SK-N-DZ (cell line): ENCODE measurements around the gene ARHGAP26.
A peak's percentile ranks its signal among the peaks of the same experiment; 100 is the strongest.
"Not testable (repeated sequence)": the region's sequence is repeated elsewhere in the genome, so short reads cannot be mapped to it uniquely, and the experiment has no call there.

ENCODE experiments used
- DNase-seq: peaks from one replicate; pipeline ENCODE4 v3.0.0-alpha.2; 2015; ENCODE audit warnings: low spot score

ARHGAP26 gene

DNA sequence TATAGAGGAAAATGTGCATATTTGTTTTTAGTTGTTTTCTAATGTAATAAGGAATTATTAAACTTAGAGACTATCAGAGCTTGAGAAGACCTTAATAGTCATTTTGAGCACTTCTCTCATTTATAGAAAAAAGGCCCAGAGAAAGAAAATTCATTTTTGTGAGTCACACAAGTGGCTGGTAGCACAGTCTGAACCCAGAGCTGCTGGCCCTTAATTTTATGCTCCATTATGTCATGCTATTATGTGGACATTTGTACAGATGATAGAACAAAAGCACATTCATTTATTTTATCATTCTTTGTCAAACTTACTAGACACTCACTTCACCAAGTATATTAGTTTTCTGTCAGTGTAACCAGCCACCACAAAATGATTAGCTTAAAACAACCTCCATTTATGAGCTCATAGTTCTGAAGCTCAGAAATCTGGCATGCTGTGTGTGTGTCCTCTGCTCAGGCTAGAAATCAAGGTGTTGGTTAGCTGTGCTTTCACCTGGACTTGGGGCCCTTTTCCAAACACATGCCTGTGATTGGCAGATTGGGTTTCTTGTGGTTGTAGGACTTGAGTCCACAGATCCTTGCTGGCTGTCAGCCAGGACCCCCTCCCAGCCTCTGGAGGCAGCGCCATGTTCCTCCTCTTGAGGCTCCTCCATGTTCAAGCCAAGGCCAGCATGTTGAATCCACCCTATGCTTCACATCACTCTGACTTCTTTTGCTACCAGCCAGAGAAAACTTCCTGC, 188.9 kb downstream of the ARHGAP26 start:
- DNase-seq, result no peak

DNA sequence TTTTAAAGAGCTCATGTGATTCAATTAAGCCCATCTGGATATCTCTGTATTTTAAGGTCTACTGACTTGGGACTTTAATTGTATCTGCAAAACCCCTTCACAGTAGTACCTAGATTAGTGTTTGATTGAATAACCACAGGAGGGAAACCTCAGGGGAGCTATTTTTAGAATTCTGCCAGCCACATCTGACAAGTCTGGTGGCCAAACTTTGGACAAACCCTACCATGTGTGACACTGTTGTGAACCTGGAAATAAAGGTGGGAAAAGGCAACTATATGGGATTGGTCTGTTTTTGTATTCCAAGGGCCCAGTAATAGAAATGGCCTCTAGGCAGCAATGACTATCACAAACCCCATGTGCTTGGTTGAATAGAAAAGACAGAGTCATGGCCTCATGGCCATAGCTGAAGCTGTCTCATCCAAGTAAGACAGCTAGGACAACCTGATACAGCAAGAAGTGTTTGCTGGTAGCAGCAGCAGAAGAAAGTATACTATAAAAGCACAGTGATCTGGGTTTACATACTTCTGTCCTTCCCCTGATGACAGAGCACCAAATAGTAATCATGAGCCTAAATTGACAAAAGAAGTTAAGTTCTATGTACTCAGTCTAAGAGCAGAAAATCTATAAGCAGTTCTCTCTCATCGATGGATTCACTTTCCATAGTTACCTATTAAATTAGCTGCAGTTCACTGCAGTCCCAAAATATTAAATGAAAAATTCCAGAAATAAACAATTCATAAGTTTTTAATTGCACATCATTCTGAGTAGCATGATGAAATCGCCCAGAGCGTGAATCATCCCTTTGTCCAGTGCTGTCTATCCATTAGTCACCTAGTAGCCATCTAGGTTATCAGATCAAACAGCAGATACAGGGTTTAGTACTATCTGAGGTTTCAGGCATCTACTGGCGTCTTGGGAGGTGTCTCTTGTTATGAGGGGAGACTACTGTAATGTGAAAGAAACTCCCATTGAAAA, 189.8 kb downstream of the ARHGAP26 start:
- peak; percentile 84 for DNase-seq

DNA sequence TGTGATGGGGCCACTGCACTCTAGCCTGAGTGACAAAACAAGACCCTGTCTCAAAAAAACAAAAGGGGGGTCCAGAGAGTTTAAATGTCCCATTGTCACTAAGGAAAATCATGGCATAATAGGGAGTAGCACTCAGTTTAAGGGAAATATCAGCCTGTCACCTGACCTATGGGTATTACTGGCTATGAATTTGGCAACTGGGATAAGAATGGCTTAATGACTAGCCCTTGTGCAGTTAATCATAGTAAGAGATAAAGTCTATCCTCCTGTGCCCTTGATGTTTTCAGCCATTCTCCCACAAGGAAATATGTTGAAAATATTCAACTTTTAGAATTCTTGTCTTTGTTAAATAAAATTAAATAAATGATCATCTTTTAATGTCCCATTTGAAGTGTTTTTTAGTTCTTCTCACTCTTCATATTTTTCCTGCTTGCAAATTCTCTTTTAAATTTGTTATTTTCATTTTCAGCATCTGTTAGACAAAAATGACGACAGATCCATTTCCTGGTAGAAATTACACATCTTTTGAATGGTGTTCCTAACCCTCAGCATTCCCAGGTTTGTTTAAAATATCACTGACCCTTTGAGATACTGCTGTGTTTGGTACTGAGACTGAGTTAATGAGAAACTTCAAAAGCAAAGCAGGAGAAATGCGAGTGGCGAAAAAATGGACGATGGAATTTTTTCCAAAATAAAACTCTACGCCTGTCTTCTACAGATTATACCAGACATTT, 191.4 kb downstream of the ARHGAP26 start:
- no peak for DNase-seq

DNA sequence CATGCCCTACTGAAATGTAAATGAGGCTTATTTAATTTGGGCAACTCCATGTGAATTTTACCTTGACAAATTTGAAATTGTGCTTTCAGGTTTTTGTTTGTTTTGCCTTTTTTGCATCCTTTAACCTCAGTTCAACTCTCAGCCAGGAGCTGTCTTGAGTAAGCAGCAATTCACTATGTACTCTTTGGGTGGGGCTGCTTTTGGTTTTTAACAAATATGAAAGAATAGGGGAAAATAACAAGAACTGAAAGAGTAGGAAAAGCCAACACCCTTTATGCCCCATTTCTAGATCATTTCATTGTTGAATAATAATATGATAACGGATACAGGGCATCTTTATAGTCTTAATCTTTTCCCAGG, 192.0 kb downstream of the ARHGAP26 start:
- no peak for DNase-seq

DNA sequence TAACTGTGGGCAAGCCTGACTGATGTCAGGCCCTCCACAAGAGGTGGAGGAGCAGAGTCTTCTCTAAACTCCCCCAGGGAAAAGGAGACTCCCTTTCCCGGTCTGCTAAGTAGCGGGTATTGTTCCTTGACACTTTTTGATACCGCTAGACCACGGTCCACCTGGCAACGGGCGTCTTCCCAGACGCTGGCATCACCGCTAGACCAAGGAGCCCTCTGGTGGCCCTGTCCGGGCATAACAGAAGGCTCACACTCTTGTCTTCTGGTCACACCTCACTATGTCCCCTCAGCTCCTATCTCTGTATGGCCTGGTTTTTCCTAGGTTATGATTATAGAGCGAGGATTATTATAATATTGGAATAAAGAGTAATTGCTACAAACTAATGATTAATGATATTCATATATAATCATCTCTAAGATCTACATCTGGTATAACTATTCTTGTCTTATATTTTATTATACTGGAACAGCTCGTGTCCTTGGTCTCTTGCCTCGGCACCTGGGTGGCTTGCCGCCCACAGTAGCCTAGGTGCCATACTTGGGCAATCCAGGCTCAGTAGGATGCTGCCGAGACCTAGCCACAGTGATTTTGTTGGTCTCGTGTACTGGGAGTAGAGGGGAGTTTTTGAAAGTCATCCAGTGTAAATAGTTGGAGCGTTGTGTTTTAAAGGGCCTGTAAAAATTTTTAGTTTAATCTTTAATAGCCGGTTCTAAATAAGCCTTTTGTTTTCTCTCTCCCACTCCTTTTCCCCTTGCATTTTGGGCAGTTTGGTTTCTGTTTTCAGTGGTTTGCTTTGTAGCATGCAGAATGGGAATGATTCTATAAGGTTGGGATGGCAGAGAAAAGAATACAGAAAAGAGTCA, 195.3 kb downstream of the ARHGAP26 start:
- DNase-seq, result not testable (repeated sequence)

DNA sequence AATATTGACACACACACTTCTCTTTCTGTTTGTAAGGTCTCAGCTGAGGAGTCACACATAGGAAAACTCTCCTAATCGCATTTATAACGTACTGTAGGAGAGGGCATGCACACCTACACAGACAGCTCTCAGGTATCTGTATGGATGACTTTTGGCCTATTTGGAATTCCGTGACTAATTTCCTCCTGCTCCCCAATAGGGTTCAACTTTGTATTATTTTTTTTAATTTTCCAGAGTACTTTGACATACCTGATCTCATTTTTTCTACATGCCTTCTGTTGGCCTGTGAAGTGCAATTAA, 195.9 kb downstream of the ARHGAP26 start:
- DNase-seq, result no peak

DNA sequence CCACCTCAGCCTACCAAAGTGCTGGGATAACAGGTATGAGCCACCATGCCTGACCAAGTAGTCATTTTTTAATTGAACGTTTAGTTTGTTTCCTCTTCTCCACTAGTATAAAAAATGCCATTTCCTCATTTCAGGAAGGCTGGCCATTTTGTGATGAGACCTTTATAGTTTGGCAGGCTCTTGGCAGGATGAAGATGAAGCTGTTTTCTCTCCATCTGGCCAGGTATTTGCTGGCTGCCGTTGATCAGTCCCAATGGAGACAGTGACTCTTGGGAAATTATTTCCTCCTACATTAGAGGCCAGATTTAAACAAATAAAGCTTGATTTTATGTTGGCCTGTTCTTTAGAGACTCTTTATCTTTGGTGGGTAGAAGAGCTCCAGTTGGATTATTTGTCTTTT, 199.0 kb downstream of the ARHGAP26 start:
- DNase-seq, result no peak

DNA sequence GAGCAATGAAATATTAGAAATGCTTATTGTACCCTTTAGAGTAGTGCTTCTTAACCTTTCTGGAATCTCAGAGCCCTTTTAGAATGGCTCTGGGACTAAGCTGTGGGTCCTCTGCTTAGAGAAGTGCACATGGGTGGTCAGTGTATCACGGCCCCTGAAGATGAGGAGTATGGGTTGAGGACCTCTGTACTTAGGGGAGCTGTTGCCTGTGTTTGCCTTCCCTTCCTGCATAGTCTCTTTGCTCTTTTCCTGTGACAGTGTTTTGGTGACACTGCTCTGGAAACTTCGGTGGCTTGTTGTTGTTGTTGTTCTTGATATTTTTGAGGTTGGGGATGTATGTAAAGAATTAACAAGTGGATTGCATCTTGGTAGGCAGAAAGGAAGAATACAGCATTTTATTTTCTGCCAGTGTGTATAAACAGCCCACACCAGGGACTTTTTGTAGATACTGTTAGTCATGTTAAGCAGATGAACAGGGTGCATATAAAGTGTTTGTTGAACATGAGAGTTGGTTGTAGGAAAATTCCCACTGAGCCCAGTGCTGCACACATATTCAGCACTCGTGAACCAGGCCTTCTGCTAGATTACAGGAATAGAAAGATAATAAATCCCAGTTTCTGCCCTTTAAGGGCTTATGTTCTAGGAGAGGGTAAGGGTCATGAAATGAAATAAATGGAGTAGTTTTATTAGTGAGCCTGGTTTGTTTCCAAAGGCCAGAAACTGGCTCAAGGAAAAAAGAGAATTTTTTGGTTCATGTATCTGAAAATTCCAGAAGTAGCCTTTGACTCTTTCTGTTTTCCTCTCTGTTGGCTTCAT, 199.7 kb downstream of the ARHGAP26 start:
- no peak for DNase-seq

DNA sequence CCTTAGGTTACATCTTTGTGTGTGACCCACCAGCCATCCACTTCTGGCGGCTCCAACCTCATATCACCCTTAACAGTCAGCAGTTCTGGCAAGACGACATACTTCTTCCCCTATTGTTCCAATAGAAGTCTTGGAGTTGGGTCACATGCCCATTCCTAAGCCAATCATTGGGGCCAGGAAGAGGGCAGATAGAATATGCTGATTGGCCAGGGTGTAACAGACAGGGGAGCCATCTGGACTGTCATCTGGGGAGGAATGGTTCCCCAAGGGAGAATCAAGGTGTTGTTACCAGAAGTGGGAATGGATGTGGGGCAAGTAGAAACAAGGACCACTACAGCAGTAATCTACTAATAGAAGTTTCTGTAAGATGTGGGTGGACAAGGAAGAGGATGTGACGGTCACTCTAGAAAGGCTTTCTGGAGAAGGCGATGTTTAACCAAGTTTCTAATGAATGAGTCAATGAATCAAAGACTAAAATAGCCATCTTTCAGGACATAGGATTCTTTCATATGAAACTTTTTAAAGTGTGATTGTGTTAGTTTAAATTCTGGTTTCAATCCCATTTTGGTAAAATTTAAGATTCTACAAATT, 200.4 kb downstream of the ARHGAP26 start:
- DNase-seq, result no peak

DNA sequence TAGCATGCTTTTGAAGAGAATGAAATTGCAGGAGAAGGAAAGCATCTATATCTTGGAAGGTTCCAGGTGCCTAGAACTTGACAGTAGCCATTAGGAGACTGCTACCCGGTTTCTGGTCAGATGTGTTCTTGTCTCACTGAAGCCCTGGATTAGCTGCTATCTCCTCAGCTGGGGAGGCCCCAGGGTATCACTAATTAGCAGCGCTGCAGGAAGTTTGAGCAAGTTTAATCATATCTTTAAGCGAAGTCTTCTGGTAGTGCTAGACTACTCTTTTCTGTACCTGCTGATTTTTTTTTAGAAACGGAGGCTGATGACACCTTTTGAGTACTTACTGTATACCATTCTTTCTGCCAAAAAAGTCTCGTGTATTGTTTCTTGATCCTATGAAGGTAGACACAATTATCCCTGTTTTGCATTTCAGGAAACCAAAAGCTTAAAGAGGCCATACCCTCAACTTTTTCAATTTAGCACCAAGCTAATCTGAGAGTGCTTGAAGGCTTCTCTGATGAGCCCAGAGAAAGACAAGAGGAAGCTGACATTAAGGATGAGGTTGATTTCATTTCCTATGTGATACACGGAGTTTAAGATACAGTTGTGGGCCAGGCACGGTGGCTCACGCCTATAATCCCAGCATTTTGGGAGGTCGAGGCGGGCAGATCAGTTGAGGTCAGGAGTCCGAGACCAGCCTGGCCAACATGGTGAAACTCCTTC, 201.3 kb downstream of the ARHGAP26 start:
- DNase-seq, result no peak

DNA sequence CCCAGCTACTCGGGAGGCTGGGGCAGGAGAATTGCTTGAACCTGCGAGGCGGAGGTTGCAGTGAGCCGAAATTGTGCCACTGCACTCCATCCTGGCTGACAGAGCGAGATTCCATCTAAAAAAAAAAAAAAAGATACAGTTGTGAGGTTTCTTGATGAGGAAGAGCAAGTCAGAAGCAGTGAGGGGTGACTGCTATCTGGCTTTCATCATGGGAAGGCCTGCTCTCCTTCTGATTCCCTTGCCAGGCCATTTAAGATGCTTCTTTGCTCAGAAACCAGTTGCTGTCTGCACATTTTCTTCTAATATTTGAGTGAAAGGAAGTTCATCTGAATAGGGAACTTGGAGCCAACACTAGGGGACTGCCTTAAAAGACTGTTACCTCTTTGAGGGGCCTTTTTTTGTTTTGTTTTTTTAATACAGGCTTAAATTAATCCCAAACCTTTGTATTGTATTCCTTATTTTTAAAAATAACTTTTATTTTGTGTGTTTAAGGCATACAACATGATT, 201.9 kb downstream of the ARHGAP26 start:
- DNase-seq, result peak; percentile 78

DNA sequence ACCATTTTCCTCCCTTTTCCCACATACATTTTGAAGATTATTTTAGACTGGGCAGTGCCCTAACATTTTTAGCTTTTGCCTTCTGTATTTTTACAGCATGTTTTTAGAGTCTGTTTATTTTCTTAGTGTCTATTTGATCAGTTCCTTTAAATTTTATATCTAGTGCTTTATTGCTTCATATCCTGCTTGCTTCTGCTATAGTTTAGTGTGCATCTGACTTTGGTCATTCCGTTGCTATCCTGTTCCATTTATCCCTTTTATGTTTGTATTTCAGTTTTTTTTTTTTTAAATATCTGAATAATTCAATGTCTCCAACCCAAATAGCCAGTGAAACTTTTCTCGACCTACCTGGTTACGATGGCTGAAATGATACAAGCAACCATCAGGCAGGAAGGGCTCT, 203.8 kb downstream of the ARHGAP26 start:
- DNase-seq, result no peak

DNA sequence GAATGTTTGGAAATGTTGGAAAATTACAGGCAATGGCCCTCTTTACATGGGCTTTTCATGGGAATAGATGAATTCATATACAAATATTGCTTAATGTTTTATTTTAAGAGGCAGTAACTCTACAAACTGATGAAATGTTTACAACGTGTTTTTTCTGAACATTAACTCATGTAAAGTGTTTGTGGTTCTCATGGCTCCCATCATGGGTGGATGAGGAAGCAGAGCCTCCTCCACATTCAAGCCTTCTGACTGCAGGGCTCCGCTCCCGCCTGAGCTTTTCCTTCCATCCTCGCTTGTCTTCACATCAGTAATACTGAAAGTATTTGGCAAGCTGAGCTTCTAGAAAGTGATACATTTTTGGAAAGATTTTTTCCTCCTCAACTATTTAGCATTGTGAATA, 204.2 kb downstream of the ARHGAP26 start:
- no peak for DNase-seq

DNA sequence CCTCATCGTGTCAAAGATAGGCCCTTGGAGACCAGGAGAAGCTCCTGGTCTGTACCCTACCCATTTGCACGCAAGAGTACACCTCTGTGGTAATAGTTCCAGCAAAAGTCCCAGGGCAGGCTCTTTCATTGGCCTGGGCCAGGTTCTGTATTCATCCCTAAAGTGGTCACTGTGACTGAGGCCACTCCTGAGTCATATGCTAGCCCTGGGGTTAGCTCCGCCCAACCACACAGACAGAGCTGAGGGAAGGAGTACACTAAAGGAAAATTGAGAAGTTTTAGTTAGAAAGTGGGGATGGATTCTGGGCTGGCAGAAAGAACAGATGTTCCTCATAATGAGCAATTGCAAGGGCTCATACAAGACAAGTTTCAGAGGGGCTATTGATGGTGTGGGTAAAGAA, 206.7 kb downstream of the ARHGAP26 start:
- DNase-seq, result no peak

DNA sequence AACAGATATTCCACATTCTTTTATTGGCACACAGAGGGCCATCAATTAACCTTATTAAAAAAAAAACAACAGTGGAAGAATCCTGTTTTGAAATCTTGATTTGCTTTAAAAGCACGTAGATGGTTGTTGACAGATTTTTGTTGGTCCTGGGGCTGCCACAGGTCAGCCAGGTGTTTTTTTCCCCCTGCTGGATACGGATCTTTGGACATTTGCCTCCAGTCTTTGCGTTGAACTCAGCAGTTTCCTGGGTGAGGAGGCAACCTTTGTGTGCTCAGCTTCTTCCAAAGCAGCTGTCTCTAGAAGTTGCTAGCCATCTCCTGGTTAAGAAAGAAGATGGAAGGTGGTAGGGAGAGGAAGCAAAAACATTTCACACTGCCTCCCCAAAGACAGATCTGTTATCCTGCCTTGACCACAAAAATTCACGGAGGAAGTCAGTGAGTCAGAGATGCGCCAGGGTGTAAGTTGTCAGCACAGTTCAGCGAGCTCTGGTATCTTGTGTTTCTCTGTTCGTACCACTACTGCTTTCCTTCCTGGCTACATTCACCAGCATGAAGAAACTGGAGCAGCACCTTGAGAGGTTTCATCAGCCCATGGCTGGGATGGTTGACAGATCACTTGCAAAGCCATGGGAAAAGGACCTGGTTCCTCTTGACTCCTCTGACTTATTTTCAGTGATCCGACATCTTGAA, 207.3 kb downstream of the ARHGAP26 start:
- no peak for DNase-seq

DNA sequence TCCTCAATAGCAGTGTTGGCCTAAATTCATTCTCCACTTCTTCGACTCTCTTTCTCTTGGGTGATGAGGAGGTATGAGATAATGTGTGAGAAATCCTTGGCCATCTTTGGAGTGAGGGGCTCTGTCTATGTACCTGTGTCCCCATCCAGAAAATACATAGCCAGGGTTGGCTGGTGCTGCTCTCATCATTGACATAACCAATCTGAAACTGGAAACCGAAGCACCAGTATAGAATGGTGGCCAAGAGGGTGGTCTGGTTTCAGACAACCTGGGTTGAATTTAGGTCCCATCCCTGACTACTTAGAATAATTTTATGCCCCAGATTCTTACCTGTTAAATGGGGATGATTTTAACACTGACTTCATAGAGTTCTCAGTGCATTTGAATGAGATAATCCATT, 208.1 kb downstream of the ARHGAP26 start:
- DNase-seq, result no peak

DNA sequence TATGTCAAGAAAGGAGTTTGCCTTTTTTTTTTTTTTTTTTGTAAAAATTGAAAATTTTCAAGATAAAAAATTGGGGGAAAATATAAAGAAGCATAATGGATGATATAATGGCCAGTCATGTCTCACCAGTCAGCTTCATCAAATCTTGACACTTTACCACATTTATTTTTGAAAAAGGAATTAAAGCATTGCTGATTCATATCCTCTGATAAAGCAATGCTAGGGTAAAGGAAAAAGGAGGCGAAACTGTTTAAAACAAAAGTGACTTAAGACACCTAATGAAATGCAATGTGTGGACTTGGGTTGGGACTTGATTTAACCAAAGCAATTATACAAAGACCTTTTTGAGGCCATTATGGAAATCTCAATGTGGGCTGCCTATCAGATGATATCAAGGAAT, 208.5 kb downstream of the ARHGAP26 start:
- DNase-seq, result no peak

DNA sequence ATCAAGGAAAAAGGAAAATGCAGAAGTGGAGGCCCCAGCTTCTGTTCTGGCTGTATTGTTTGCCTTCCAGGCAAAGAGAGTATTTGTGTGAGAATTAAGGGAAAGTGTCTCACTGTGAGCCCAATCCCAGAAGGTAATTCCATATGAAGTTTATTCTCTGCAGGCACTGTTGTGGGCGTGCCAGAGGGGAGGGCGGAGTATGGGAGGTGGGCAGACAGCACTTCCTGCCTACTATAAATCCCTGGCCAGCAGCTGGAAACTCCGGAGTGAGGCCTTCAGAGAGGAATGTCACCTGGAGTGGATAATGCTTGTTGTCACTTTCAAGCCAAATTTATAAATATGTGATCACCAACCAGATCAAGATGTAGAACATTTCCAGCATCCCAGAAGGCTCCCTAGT, 209.5 kb downstream of the ARHGAP26 start:
- no peak for DNase-seq

DNA sequence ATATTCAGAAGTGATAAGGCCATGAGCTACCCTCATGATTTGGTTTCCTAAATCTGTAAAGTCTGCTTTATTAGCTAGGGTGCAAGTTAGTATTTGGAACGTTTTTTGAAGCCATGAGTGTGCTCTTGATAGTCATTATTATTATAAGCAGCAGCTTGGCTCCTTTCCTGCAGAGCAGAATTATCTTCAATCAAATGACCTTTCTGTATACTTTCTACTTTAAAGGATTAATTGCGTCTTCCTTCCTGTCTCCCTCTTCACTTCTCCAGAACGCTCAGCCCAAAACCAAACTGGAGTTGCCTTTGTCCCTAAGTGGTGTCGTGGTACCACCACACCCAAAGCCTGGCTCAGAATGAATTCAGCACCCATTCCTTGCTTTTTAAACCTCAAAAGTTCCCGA, 211.3 kb downstream of the ARHGAP26 start:
- DNase-seq, result no peak
